PC-9 (cell line): ENCODE results near the gene TMEM131L. TPM values are rescaled to one million over a fixed set of nuclear protein-coding genes. Genes with fewer than 3 reads are reported as not detected.

Experiments used
- BruUV-seq: library from RNA; stranded (reverse); fragments of 400-500 nt; replicated peaks from 2 replicates; lab custom pipeline; 2021; lab: Mats Ljungman, UMichigan
- CTCF ChIA-PET: fragments of 300-600 bp; sonication (Branson Sonifier 250); formaldehyde crosslinking; loops from one replicate; lab custom pipeline; 2022; ENCODE audit warnings: antibody characterized with exemption; lab: Charles Lee
- POLR2A ChIA-PET: fragments of 300-600 bp; sonication (Branson Sonifier 250); formaldehyde crosslinking; loops from one replicate; lab custom pipeline; 2022; ENCODE audit warnings: antibody characterized with exemption; ENCODE audit not compliant: unreplicated experiment; lab: Charles Lee
- DNase-seq, 2 experiments: peaks; one replicate each; pipeline versions ENCODE4 v3.0.0 to v3.0.0-alpha.2; 2015 to 2022; ENCODE audit warnings: mixed read lengths in 1 of 2
- H2AFZ ChIP-seq: fragments of 200-600 bp; sonication (generic); 2 replicates; pipeline ENCODE4 v1.8.1; 2017; ENCODE audit warnings: antibody characterized with exemption
- H3F3A ChIP-seq: fragments of 200-600 bp; sonication (generic); 2 replicates; pipeline ENCODE4 v1.8.1; 2017; ENCODE audit warnings: antibody characterized with exemption, mild to moderate bottlenecking, low read depth; ENCODE audit not compliant: insufficient read depth
- H3K27ac ChIP-seq: fragments of 200-600 bp; sonication (generic); 2 replicates; pipeline ENCODE4 v1.6.1; 2016; ENCODE audit warnings: mixed run types
- H3K27me3 ChIP-seq: fragments of 200-600 bp; sonication (generic); 2 replicates; pipeline ENCODE4 v1.6.1; 2016; ENCODE audit warnings: low read depth, mixed run types; ENCODE audit not compliant: insufficient read depth
- H3K36me3 ChIP-seq: fragments of 200-600 bp; sonication (generic); 2 replicates; pipeline ENCODE4 v1.6.1; 2016; ENCODE audit warnings: low read depth, mixed run types
- H3K4me1 ChIP-seq: fragments of 200-600 bp; sonication (generic); replicated peaks from 2 replicates; pipeline ENCODE4 v1.6.1; 2016; ENCODE audit warnings: mixed run types; ENCODE audit not compliant: insufficient read depth
- H3K4me2 ChIP-seq: fragments of 200-600 bp; sonication (generic); 2 replicates; pipeline ENCODE4 v1.6.1; 2017; ENCODE audit warnings: mixed run types
- H3K4me3 ChIP-seq: fragments of 200-600 bp; sonication (generic); 2 replicates; pipeline ENCODE4 v1.6.1; 2016; ENCODE audit warnings: mixed run types
- H3K79me2 ChIP-seq: fragments of 200-600 bp; sonication (generic); 2 replicates; pipeline ENCODE4 v1.6.1; 2017; ENCODE audit warnings: low read depth, mixed run types
- H3K9me2 ChIP-seq: fragments of 200-600 bp; sonication (generic); 2 replicates; pipeline ENCODE4 v1.8.1; 2017; ENCODE audit warnings: mild to moderate bottlenecking; ENCODE audit not compliant: insufficient read depth
- H3K9me3 ChIP-seq: fragments of 200-600 bp; sonication (generic); 2 replicates; pipeline ENCODE4 v1.8.1; 2016; ENCODE audit warnings: low read depth; ENCODE audit not compliant: insufficient read depth
- H4K20me1 ChIP-seq: fragments of 200-600 bp; sonication (generic); 2 replicates; pipeline ENCODE4 v1.8.1; 2017; ENCODE audit not compliant: insufficient read depth
- CTCF ChIP-seq: fragments of 200-600 bp; sonication (generic); conservative IDR thresholded peaks from 2 replicates; pipeline ENCODE4 v1.6.1; 2017; ENCODE audit warnings: mixed run types, antibody characterized with exemption, mild to moderate bottlenecking, moderate library complexity
- EZH2 ChIP-seq: fragments of 200-600 bp; sonication (generic); IDR thresholded peaks from 2 replicates; pipeline ENCODE4 v1.8.0; 2017; ENCODE audit warnings: antibody characterized with exemption, low read depth
- intact Hi-C: fragments of 100-400 bp; cut with micrococcal nuclease; formaldehyde crosslinking; loops from one replicate; pipeline ENCODE4 v1.10.0; 2022; ENCODE audit not compliant: unreplicated experiment
- total RNA-seq: library from RNA; stranded (reverse); gene quantifications from 2 replicates; pipeline ENCODE4 v1.2.3, GENCODE V29; 2021

TMEM131L gene
- total RNA-seq, 1 experiment from 2014 or later: 3.8 TPM

- BruUV-seq: no TSS peak
- TF ChIP-seq EZH2: no peak
- no peak for TF ChIP-seq CTCF
- no peak overlapping the region for H2AFZ ChIP-seq
- H3K9me2 ChIP-seq: no peaks in the 10 kb centered on the region
- no peaks in the 10 kb centered on the region for H3K9me3 ChIP-seq
- no peak overlapping the region for H3K27ac ChIP-seq
- peaks cover 21% of the 10 kb centered on the region for H3F3A ChIP-seq
- no peak overlapping the region for H3K4me2 ChIP-seq
- ChIA-PET POLR2A (no interaction called here), CTCF (no interaction called here)
- no peaks in the 10 kb centered on the region for H4K20me1 ChIP-seq
- H3K79me2 ChIP-seq: no peaks in the 10 kb centered on the region
- H3K36me3 ChIP-seq: no peaks in the 10 kb centered on the region
- H3K4me3 ChIP-seq: no peak overlapping the region
- H3K4me1 ChIP-seq: peaks cover 24% of the 10 kb centered on the region
- DNase-seq: no peak
- H3K27me3 ChIP-seq: no peaks in the 10 kb centered on the region
- intact Hi-C loops: no loop called here
These were observed 17.6 kb downstream of the TMEM131L start for GRCh38 chr4:153483432-153484418.

- no TSS peak for BruUV-seq
- Histone ChIP-seq H3K4me3 (no peak overlapping the region), H2AFZ (no peak overlapping the region), H3K27ac (peak overlapping the region; percentile 50), H3K9me3 (no peaks in the 10 kb centered on the region), H3K27me3 (no peaks in the 10 kb centered on the region), H3K4me1 (peaks cover 24% of the 10 kb centered on the region), H3K4me2 (no peak overlapping the region), H3K79me2 (no peaks in the 10 kb centered on the region), H4K20me1 (no peaks in the 10 kb centered on the region), H3K36me3 (no peaks in the 10 kb centered on the region), H3F3A (peaks cover 21% of the 10 kb centered on the region), H3K9me2 (no peaks in the 10 kb centered on the region)
- intact Hi-C loops: no loop called here
- CTCF ChIA-PET: no interaction called here
- TF ChIP-seq EZH2: no peak
- DNase-seq: no peak
- POLR2A ChIA-PET: no interaction called here
These were observed 19.2 kb downstream of the TMEM131L start for GRCh38 chr4:153485359-153485758.

GRCh38 chr4:153485860-153486259, 19.7 kb downstream of the TMEM131L start:
- no peak for DNase-seq
- ChIA-PET POLR2A (interaction anchor here (0.6 to 0.7 kb wide), 5 partner anchors 10 to 66 kb away, joined by 3 to 6 read pairs (median 4); no protein-coding TSS in a partner anchor), CTCF (interaction anchor here (0.7 to 1.0 kb wide), 4 partner anchors 10 to 144 kb away, joined by 3 to 6 read pairs (median 5); partner anchors contain the start of gene TMEM131L)
- BruUV-seq: no TSS peak
- Histone ChIP-seq H4K20me1 (no peaks in the 10 kb centered on the region), H3K4me2 (peak overlapping the region; percentile 68), H3K36me3 (no peaks in the 10 kb centered on the region), H3K27ac (peak overlapping the region; percentile 50), H3K9me2 (no peaks in the 10 kb centered on the region), H2AFZ (no peak overlapping the region), H3K27me3 (no peaks in the 10 kb centered on the region), H3K4me3 (no peak overlapping the region), H3F3A (peaks cover 21% of the 10 kb centered on the region), H3K79me2 (no peaks in the 10 kb centered on the region), H3K4me1 (peaks cover 24% of the 10 kb centered on the region), H3K9me3 (no peaks in the 10 kb centered on the region)
- TF ChIP-seq CTCF: no peak
- TF ChIP-seq EZH2: no peak
- intact Hi-C loops: loop anchor here (2.0 kb wide), 1 partner anchor 19 kb away; the partner anchor contains the start of gene TMEM131L
